LNCAP (cell line): ENCODE results near the gene SCARF2.

ENCODE experiments used
- TF ChIP-seq, protein P1 (sequence below): fragments of 450-650 bp; IDR thresholded peaks from 2 replicates; pipeline ENCODE4 v1.5.1; 2017; ENCODE audit warnings: mild to moderate bottlenecking

The SCARF2 gene

DNA sequence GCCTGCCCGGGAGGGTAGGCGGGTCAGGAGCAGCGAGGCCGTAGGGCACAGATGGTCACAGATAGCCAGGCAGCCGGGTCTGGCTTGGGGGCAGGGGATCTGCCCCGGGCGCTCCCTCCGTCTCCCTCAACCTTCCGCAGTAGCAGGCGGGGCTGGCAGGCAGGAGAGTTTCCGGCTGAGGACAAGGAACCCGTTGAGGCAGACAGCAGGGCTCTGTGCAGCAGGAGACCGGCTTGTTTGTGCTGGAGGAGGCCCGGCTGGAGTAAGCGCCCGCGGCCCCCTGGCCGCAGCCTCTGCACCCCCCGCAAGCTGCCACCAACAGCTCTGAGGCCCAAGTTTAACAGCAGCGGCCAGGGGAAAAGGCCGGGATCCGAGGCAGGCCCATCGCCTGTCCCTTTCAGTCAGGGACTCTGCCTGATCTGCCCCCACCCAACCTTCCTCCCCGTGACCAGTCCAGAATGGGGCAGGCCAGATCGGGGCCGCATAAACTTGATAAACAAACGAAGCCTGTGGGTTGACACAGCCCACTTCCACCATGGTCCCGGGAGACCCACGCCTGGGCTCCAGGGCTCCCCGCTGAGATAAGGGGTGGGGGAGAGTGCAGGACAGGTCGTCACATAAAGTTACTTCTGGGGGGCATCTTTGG, 13.6 kb downstream of the SCARF2 start:
- TF ChIP-seq, protein P1, sequence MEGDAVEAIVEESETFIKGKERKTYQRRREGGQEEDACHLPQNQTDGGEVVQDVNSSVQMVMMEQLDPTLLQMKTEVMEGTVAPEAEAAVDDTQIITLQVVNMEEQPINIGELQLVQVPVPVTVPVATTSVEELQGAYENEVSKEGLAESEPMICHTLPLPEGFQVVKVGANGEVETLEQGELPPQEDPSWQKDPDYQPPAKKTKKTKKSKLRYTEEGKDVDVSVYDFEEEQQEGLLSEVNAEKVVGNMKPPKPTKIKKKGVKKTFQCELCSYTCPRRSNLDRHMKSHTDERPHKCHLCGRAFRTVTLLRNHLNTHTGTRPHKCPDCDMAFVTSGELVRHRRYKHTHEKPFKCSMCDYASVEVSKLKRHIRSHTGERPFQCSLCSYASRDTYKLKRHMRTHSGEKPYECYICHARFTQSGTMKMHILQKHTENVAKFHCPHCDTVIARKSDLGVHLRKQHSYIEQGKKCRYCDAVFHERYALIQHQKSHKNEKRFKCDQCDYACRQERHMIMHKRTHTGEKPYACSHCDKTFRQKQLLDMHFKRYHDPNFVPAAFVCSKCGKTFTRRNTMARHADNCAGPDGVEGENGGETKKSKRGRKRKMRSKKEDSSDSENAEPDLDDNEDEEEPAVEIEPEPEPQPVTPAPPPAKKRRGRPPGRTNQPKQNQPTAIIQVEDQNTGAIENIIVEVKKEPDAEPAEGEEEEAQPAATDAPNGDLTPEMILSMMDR: no peak

DNA sequence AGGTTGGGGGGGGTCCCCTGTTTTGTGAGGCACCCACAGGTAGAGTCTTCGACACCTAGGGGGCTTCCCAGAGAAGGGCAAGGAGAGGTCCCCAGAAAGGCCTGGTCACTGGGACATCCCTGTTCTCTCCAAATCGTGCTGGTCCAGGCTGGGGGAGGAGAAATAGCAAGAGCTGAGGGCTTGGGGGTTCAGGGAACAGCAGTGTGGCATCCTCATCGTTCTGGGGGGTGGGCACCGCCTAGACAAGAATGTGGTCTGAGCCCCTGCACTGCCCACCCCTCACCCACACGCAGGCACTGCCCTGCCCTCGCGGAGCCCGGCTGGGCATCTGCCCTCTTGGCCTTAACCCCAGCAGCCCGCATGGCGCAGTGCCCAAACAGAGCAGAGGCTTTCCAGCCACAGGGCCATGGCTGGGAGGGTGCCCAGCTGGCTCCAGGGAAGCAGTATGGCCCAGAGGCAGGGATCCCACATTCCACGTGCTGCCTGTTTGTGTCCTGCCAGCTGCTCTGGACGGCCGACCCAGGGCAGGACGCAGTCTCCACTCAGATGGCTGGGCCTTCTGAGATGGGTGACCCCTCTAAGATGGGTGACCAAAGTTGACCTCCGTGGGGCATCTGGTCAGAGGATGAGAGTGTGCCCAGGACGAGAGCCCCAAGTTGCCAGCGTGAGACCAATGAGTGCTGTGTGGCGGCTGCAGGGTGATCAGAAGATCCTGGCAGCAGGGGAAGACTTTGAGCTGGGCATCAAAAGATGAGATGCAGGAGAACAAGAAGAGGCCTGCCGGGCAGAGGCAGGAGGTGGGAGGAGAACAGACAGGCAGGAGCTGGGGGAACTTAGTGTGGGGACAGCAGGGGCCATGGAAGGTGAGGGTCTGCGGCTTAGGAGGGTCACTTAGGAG, 14.4 kb downstream of the SCARF2 start:
- TF ChIP-seq, protein P1: no peak

DNA sequence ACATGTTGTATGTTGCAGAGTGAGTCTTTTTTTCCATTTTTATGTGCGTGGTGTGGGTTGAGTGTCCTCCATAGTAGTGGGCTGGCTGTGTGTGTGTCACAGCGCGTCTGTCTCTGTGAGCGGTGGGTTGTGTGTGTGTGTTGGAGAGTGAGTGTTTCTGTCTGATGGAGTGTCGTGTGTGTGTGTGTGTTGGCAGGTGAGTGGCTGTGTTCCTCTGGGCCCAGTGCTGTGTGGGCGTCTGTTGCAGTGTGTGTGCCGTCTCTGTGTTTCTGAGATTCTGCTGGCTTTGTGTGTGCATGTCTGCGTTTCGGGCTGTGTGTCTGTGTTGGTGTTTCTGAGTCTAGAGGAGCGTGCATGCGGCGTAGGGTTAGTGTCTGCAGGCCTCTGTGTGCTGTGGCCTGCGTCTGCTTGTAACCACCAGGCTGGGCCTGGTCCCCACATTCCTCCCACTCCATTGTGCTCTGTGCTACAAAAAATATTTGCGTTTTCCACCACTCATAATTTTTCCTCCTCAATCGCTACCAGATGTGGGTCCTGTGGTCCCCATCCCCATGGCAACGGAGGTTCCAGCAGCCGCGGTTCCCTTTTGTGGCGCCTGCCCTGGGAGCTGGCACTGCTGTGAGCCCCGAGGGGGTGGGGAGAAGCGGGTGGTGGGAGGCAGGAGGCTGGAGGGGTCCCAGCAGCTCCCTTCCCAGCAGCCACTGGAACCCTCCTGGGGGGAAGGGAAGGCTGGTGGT, 15.2 kb downstream of the SCARF2 start:
- TF ChIP-seq, protein P1: no peak

DNA sequence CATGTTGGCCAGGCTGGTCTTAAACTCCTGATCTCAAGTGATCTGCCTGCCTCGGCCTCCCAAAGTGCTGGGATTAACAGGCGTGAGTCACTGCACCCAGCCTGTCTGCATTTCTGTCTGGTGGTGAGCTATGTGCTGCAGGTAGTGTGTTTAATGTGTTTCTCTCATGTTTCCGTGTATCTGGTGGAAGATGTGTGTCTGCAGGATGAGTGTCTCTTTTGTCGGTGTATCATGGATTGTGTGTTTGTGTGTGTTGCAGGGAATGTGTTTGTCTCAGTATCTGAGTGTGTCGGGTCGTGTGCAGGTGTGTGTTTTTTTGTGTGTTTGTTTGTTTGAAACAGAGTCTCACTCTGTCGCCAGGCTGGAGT, 16.1 kb downstream of the SCARF2 start:
- TF ChIP-seq, protein P1: no peak

DNA sequence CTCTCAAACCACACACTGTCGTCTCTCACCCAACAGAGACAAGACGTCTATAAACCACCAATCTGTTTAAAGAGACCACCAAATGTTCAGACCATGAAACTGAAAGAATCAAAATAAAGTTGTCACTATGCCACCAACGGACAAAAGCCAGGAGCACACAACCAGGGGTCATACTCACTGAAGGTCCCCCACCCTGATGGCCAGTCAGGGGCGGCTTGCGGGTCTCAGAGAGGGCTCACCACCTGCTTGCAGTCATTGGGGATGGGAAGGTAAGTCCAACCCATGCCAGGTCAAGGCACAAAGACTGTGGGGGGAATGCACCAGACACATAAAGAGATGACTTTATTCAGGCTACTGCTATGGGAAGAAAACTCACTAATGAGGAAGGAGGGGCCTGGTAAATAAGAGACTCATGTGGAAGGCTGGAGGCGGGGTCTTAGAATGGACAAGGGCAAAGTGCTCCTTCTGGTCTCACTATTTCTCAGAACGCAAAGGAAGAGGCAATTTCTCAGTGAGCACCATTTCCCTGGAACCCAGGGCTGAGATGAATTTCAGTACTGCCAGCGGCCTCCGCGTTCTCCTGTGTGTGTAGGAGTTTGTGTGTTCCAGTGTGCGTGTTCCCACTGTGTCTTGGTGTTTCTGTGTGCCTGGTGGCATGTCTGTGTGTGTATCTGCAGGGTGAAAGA, 17.3 kb downstream of the SCARF2 start:
- TF ChIP-seq, protein P1: no peak

DNA sequence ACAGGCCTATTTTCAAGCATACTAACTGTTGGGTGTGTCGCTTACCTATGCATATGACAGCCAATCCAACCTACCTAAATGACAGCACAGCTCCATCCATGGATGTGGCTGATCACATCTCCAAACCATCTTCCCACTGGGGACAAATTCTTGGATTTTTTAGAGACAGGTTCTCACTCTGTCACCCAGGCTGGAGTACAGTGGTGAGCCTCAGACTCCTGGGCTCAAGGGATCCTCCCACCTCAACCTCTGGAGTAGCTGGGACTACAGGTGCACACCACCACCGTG, 18.0 kb downstream of the SCARF2 start:
- TF ChIP-seq, protein P1: no peak

DNA sequence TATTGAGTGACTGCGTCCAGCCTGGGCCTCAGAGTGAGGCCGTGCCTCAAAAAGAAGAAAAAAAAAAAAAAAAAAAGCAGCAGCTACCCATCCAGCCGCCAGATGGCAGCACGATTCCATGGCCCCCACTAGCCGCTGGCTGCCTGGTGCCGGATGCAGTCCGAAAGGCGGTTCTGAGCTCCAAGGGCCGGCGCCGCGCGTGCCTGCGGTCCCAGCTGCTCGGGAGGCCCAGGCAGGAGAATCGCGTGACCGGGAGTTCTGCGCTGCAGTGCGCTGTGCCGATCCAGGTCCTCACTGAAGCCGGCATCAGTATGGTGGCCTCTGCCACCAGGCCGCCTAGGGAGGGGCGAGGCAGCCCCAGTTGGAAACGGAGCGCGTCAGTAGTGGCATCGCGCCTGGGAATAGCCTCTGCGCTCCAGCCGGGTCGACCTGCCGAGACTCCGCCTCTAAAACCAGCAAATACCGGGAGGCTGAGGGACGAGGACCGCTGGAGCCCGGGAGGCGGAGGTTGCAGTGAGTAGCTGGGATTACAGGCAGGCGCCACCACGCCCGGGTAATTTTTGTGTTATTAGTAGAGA, 19.3 kb downstream of the SCARF2 start:
- TF ChIP-seq, protein P1: peak; percentile 85
